Type B pancreatic cell (in vitro differentiated cells): ENCODE results near the gene WNK2. TPM values are rescaled to one million over a fixed set of nuclear protein-coding genes. Genes with fewer than 3 reads are reported as not detected.

Source experiments
- DNase-seq: peaks from one replicate; pipeline ENCODE4 v3.0.0; 2021; ENCODE audit warnings: mixed read lengths; ENCODE audit not compliant: unreplicated experiment; ENCODE audit errors: extremely low spot score
- H3K27ac Mint-ChIP-seq: 2 replicates; pipeline ENCODE4 v1.8.0; 2021; ENCODE audit warnings: mild to moderate bottlenecking, mixed read lengths
- H3K27me3 Mint-ChIP-seq: 2 replicates; pipeline ENCODE4 v1.8.0; 2021; ENCODE audit warnings: mixed read lengths
- H3K36me3 Mint-ChIP-seq: 2 replicates; pipeline ENCODE4 v1.8.0; 2021; ENCODE audit warnings: mixed read lengths
- H3K4me1 Mint-ChIP-seq: one replicate; pipeline ENCODE4 v1.8.0; 2021; ENCODE audit warnings: mixed read lengths; ENCODE audit not compliant: unreplicated experiment
- H3K4me3 Mint-ChIP-seq: 2 replicates; pipeline ENCODE4 v1.8.0; 2021; ENCODE audit warnings: mild to moderate bottlenecking, mixed read lengths
- H3K9me3 Mint-ChIP-seq: 2 replicates; pipeline ENCODE4 v1.8.0; 2021; ENCODE audit warnings: mixed read lengths
- total RNA-seq: library from RNA; stranded (reverse); gene quantifications from 2 replicates; pipeline ENCODE4 v1.2.1, GENCODE V29; 2021; ENCODE audit warnings: low replicate concordance
- TF ChIP-seq, protein P1 (sequence below): fragments of 200-600 bp; sonication (generic); conservative IDR thresholded peaks from 2 replicates; pipeline ENCODE4 v1.5.0; 2021; ENCODE audit warnings: antibody characterized with exemption, mild to moderate bottlenecking

The WNK2 gene
- total RNA-seq, 1 donor from 2014 or later = 75.5 TPM

GRCh38 chr9:93288891-93289883 is 105.2 kb downstream of the WNK2 start:
- no peak for DNase-seq
- Mint-ChIP-seq H3K4me3 (no peak overlapping the region), H3K4me1 (peaks cover 17% of the 10 kb centered on the region)

GRCh38 chr9:93290495-93291434 is 106.8 kb downstream of the WNK2 start:
- Mint-ChIP-seq H3K27ac (no peak overlapping the region), H3K4me1 (peaks cover 20% of the 10 kb centered on the region), H3K4me3 (no peak overlapping the region), H3K9me3 (no peaks in the 10 kb centered on the region), H3K27me3 (no peaks in the 10 kb centered on the region), H3K36me3 (no peaks in the 10 kb centered on the region)
- DNase-seq = no peak
- TF ChIP-seq, protein P1, sequence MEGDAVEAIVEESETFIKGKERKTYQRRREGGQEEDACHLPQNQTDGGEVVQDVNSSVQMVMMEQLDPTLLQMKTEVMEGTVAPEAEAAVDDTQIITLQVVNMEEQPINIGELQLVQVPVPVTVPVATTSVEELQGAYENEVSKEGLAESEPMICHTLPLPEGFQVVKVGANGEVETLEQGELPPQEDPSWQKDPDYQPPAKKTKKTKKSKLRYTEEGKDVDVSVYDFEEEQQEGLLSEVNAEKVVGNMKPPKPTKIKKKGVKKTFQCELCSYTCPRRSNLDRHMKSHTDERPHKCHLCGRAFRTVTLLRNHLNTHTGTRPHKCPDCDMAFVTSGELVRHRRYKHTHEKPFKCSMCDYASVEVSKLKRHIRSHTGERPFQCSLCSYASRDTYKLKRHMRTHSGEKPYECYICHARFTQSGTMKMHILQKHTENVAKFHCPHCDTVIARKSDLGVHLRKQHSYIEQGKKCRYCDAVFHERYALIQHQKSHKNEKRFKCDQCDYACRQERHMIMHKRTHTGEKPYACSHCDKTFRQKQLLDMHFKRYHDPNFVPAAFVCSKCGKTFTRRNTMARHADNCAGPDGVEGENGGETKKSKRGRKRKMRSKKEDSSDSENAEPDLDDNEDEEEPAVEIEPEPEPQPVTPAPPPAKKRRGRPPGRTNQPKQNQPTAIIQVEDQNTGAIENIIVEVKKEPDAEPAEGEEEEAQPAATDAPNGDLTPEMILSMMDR = no peak

More at GRCh38 chr9:93288891-93289883, 105.2 kb downstream of the WNK2 start:
- H3K36me3 Mint-ChIP-seq = peaks cover 1% of the 10 kb centered on the region
- TF ChIP-seq, protein P1 = no peak
- H3K27me3 Mint-ChIP-seq = no peaks in the 10 kb centered on the region
- no peaks in the 10 kb centered on the region for H3K9me3 Mint-ChIP-seq
- no peak overlapping the region for H3K27ac Mint-ChIP-seq

- no peak for DNase-seq
- TF ChIP-seq, protein P1 = no peak
- no peak overlapping the region for H3K27ac Mint-ChIP-seq
- H3K27me3 Mint-ChIP-seq = no peaks in the 10 kb centered on the region
- no peaks in the 10 kb centered on the region for H3K9me3 Mint-ChIP-seq
- H3K4me3 Mint-ChIP-seq = no peak overlapping the region
- H3K36me3 Mint-ChIP-seq = no peaks in the 10 kb centered on the region
- H3K4me1 Mint-ChIP-seq = peaks cover 20% of the 10 kb centered on the region
These were observed 107.8 kb downstream of the WNK2 start for GRCh38 chr9:93291536-93292287.

GRCh38 chr9:93292288-93292615 is 108.3 kb downstream of the WNK2 start:
- H3K9me3 Mint-ChIP-seq = no peaks in the 10 kb centered on the region
- no peaks in the 10 kb centered on the region for H3K27me3 Mint-ChIP-seq
- no peak overlapping the region for H3K4me3 Mint-ChIP-seq
- H3K27ac Mint-ChIP-seq = no peak overlapping the region
- H3K4me1 Mint-ChIP-seq = peaks cover 20% of the 10 kb centered on the region
- no peak for DNase-seq
- TF ChIP-seq, protein P1 = no peak
- H3K36me3 Mint-ChIP-seq = no peaks in the 10 kb centered on the region

GRCh38 chr9:93292664-93293328 is 108.9 kb downstream of the WNK2 start:
- TF ChIP-seq, protein P1 = no peak
- H3K9me3 Mint-ChIP-seq = no peaks in the 10 kb centered on the region
- H3K27ac Mint-ChIP-seq = no peak overlapping the region
- peaks cover 20% of the 10 kb centered on the region for H3K4me1 Mint-ChIP-seq
- H3K27me3 Mint-ChIP-seq = no peaks in the 10 kb centered on the region
- DNase-seq = no peak
- no peak overlapping the region for H3K4me3 Mint-ChIP-seq
- no peaks in the 10 kb centered on the region for H3K36me3 Mint-ChIP-seq
